H9 (cell line): ENCODE results near the gene FHIT. TPM values are rescaled to one million over a fixed set of nuclear protein-coding genes. Genes with fewer than 3 reads are reported as not detected.

Source experiments
- DNase-seq: peaks from one replicate; pipeline ENCODE4 v3.0.0-alpha.2; 2017
- H2AFZ ChIP-seq: one replicate; pipeline ENCODE4 v1.6.1; 2013; ENCODE audit warnings: mild to moderate bottlenecking, low read length, control low read depth, moderate library complexity
- H2AK5ac ChIP-seq: 2 replicates; pipeline ENCODE4 v1.6.1; 2013; ENCODE audit warnings: low read length, control low read depth, mixed read lengths; ENCODE audit not compliant: insufficient read length
- H2BK120ac ChIP-seq: one replicate; pipeline ENCODE4 v1.6.1; 2013; ENCODE audit warnings: low read depth, mild to moderate bottlenecking, low read length, control low read depth, inconsistent platforms; ENCODE audit not compliant: poor library complexity, severe bottlenecking
- H2BK12ac ChIP-seq: 2 replicates; pipeline ENCODE4 v1.6.1; 2013; ENCODE audit warnings: low read length, control low read depth, mixed read lengths, low read depth; ENCODE audit not compliant: insufficient read length
- H2BK15ac ChIP-seq: 2 replicates; pipeline ENCODE4 v1.6.1; 2013; ENCODE audit warnings: low read depth, low read length, control low read depth
- H2BK20ac ChIP-seq: one replicate; pipeline ENCODE4 v1.6.1; 2013; ENCODE audit warnings: low read depth, mild to moderate bottlenecking, low read length, control low read depth, inconsistent platforms; ENCODE audit not compliant: poor library complexity, severe bottlenecking
- H2BK5ac ChIP-seq: 2 replicates; pipeline ENCODE4 v1.6.1; 2013; ENCODE audit warnings: low read length, control low read depth, mixed read lengths; ENCODE audit not compliant: insufficient read length
- H3K14ac ChIP-seq: 2 replicates; pipeline ENCODE4 v1.6.1; 2013; ENCODE audit warnings: low read length, control low read depth; ENCODE audit not compliant: insufficient read depth
- H3K18ac ChIP-seq: 2 replicates; pipeline ENCODE4 v1.6.1; 2013; ENCODE audit warnings: low read depth, mild to moderate bottlenecking, mixed read lengths, low read length, control low read depth; ENCODE audit not compliant: insufficient read length
- H3K23ac ChIP-seq: 2 replicates; pipeline ENCODE4 v1.6.1; 2013; ENCODE audit warnings: low read length, control low read depth, mixed read lengths, low read depth; ENCODE audit not compliant: insufficient read length
- H3K23me2 ChIP-seq: 2 replicates; pipeline ENCODE4 v1.6.1; 2013; ENCODE audit warnings: low read depth, mild to moderate bottlenecking, mixed read lengths, low read length, control low read depth; ENCODE audit not compliant: insufficient read length, poor library complexity, severe bottlenecking
- H3K27ac ChIP-seq: 2 replicates; pipeline ENCODE4 v1.5.1; 2013; ENCODE audit warnings: low read length, control low read depth, mixed read lengths, low read depth; ENCODE audit not compliant: insufficient read length
- H3K27me3 ChIP-seq: 2 replicates; pipeline ENCODE4 v1.6.1; 2013; ENCODE audit warnings: low read length, control low read depth, inconsistent platforms; ENCODE audit not compliant: insufficient read depth
- H3K4ac ChIP-seq: 2 replicates; pipeline ENCODE4 v1.6.1; 2013; ENCODE audit warnings: low read depth, mild to moderate bottlenecking, control low read depth, inconsistent platforms, low read length, moderate library complexity
- H3K4me1 ChIP-seq: 2 replicates; pipeline ENCODE4 v1.6.1; 2013; ENCODE audit warnings: low read length, control low read depth, inconsistent platforms; ENCODE audit not compliant: insufficient read depth
- H3K4me2 ChIP-seq: 2 replicates; pipeline ENCODE4 v1.6.1; 2013; ENCODE audit warnings: low read length, control low read depth, mixed read lengths; ENCODE audit not compliant: insufficient read length, insufficient read depth
- H3K56ac ChIP-seq: 2 replicates; pipeline ENCODE4 v1.6.1; 2013; ENCODE audit warnings: low read depth, mild to moderate bottlenecking, mixed read lengths, low read length, control low read depth; ENCODE audit not compliant: insufficient read length
- H3K79me1 ChIP-seq: 2 replicates; pipeline ENCODE4 v1.6.1; 2013; ENCODE audit warnings: low read depth, mild to moderate bottlenecking, moderate library complexity, low read length, control low read depth, inconsistent platforms; ENCODE audit not compliant: insufficient read depth, poor library complexity, severe bottlenecking
- H3K79me2 ChIP-seq: 2 replicates; pipeline ENCODE4 v1.6.1; 2013; ENCODE audit warnings: low read length, control low read depth, inconsistent platforms; ENCODE audit not compliant: insufficient read depth
- H3K9ac ChIP-seq: 2 replicates; pipeline ENCODE4 v1.6.1; 2013; ENCODE audit warnings: low read length, control low read depth, mixed read lengths; ENCODE audit not compliant: insufficient read length; ENCODE audit errors: extremely low read depth
- H3K9me3 ChIP-seq: one replicate; pipeline ENCODE4 v1.6.1; 2013; ENCODE audit warnings: low read depth, low read length, inconsistent platforms; ENCODE audit not compliant: control insufficient read depth
- H3T11ph ChIP-seq: one replicate; pipeline ENCODE4 v1.6.1; 2013; ENCODE audit warnings: mild to moderate bottlenecking, low read length, control low read depth, inconsistent platforms
- H4K20me1 ChIP-seq: one replicate; pipeline ENCODE4 v1.6.1; 2013; ENCODE audit not compliant: control insufficient read depth, insufficient read length, insufficient read depth
- H4K5ac ChIP-seq: 2 replicates; pipeline ENCODE4 v1.6.1; 2013; ENCODE audit warnings: low read depth, mild to moderate bottlenecking, mixed read lengths, low read length, control low read depth; ENCODE audit not compliant: insufficient read length
- H4K8ac ChIP-seq: replicated peaks from 2 replicates; pipeline ENCODE4 v1.6.1; 2013; ENCODE audit warnings: low read length, control low read depth, mixed read lengths, low read depth; ENCODE audit not compliant: insufficient read length
- H4K91ac ChIP-seq: 2 replicates; pipeline ENCODE4 v1.6.1; 2013; ENCODE audit warnings: low read depth, mild to moderate bottlenecking, moderate library complexity, mixed read lengths, low read length, control low read depth; ENCODE audit not compliant: insufficient read length
- H3K27ac Mint-ChIP-seq, 3 experiments: 2 replicates in 2 of 3; 3 replicates in 1 of 3; pipeline ENCODE4 v1.8.0; 2020 to 2021; ENCODE audit warnings: mixed read lengths in 3 of 3, mild to moderate bottlenecking in 1 of 3, moderate library complexity in 1 of 3
- H3K27me3 Mint-ChIP-seq: 2 replicates; pipeline ENCODE4 v1.8.0; 2021; ENCODE audit warnings: low read depth, mild to moderate bottlenecking, moderate library complexity, mixed read lengths
- H3K36me3 Mint-ChIP-seq, 3 experiments: 2 replicates in 2 of 3; 3 replicates in 1 of 3; pipeline ENCODE4 v1.8.0; 2020 to 2021; ENCODE audit warnings: low read depth in 3 of 3, mixed read lengths in 3 of 3; ENCODE audit not compliant: insufficient read depth in 1 of 3
- H3K4me1 Mint-ChIP-seq, 2 experiments: 2 replicates each; pipeline ENCODE4 v1.8.0; 2020; ENCODE audit warnings: mixed read lengths in 2 of 2
- H3K4me3 Mint-ChIP-seq, 2 experiments: 2 replicates in 1 of 2; 3 replicates in 1 of 2; pipeline ENCODE4 v1.8.0; 2020 to 2021; ENCODE audit warnings: mild to moderate bottlenecking in 2 of 2, mixed read lengths in 2 of 2, moderate library complexity in 1 of 2
- H3K9me3 Mint-ChIP-seq, 2 experiments: 2 replicates in 1 of 2; 3 replicates in 1 of 2; pipeline ENCODE4 v1.8.0; 2020; ENCODE audit warnings: mild to moderate bottlenecking in 2 of 2, mixed read lengths in 2 of 2, moderate library complexity in 1 of 2
- CTCF ChIP-seq: fragments of 200-600 bp; sonication (generic); conservative IDR thresholded peaks from 3 replicates; pipeline ENCODE4 v1.8.0; 2021; ENCODE audit warnings: antibody characterized with exemption, mild to moderate bottlenecking
- WGBS: extraction: QIAGEN DNeasy Blood & Tissue Kit; methylation state at CpG from one replicate; pipeline ENCODE4 v1.1.7; 2013; ENCODE audit warnings: missing lambda C conversion rate, low lambda C conversion rate, mixed read lengths; ENCODE audit not compliant: insufficient read length; ENCODE audit errors: extremely low coverage; 5-methylcytosine and 5-hydroxymethylcytosine counted together
- total RNA-seq: library from RNA; stranded (reverse); gene quantifications from 2 replicates; pipeline ENCODE4 v1.2.1, GENCODE V29; 2021

The FHIT gene
- total RNA-seq, 1 experiment from 2014 or later: 3.0 TPM

GRCh38 chr3:60176614-60177013, 1074.6 kb downstream of the FHIT start:
- Histone ChIP-seq H4K8ac (no peak overlapping the region), H3K23ac (no peak overlapping the region), H2BK15ac (no peak overlapping the region), H3K23me2 (no peaks in the 10 kb centered on the region), H3K9ac (no peak overlapping the region), H2BK20ac (no peak overlapping the region), H3K14ac (no peak overlapping the region), H2AFZ (no peak overlapping the region), H3K4me2 (no peak overlapping the region), H3K27me3 (no peaks in the 10 kb centered on the region), H3K56ac (no peak overlapping the region), H3T11ph (no peak overlapping the region), H3K4me1 (no peaks in the 10 kb centered on the region; the same call in 1 of the 2 replicates), H3K79me1 (no peaks in the 10 kb centered on the region), H3K18ac (no peak overlapping the region), H3K79me2 (no peaks in the 10 kb centered on the region), H4K20me1 (no peaks in the 10 kb centered on the region), H2AK5ac (no peak overlapping the region), H3K9me3 (no peaks in the 10 kb centered on the region), H4K5ac (no peak overlapping the region), H3K27ac (no peak overlapping the region), H4K91ac (no peak overlapping the region), H2BK12ac (no peak overlapping the region), H3K4ac (no peak overlapping the region), H2BK5ac (no peak overlapping the region), H2BK120ac (no peak overlapping the region)
- Mint-ChIP-seq H3K9me3 (no peaks in the 10 kb centered on the region), H3K36me3 (no peaks in the 10 kb centered on the region), H3K27me3 (no peaks in the 10 kb centered on the region), H3K4me1 (peaks cover 10 to 12% of the 10 kb centered on the region in 2 experiments), H3K4me3 (no peak overlapping the region), H3K27ac (no peak overlapping the region)
- no CpG with 5 or more reads among the region's 6 CpGs for WGBS
- TF ChIP-seq CTCF: no peak
- no peak for DNase-seq
